HUES64 (cell line): ENCODE results near the gene HSPA13.
"Not testable (repeated sequence)": the region's sequence is repeated elsewhere in the genome, so short reads cannot be mapped to it uniquely, and the experiment has no call there.

Experiments
- H3K27ac ChIP-seq: 2 replicates; pipeline ENCODE4 v1.7.0; 2013; ENCODE audit warnings: low read depth, low read length, inconsistent platforms
- H3K27me3 ChIP-seq: 2 replicates; pipeline ENCODE4 v1.6.1; 2013; ENCODE audit warnings: mild to moderate bottlenecking, low read length; ENCODE audit not compliant: insufficient read depth
- H3K36me3 ChIP-seq: 2 replicates; pipeline ENCODE4 v1.6.1; 2013; ENCODE audit warnings: mild to moderate bottlenecking, low read length; ENCODE audit not compliant: insufficient read depth
- H3K4me1 ChIP-seq: 2 replicates; pipeline ENCODE4 v1.6.1; 2013; ENCODE audit warnings: mild to moderate bottlenecking, low read length, moderate library complexity; ENCODE audit not compliant: insufficient read depth
- H3K4me3 ChIP-seq: 2 replicates; pipeline ENCODE4 v1.5.1; 2013; ENCODE audit warnings: mild to moderate bottlenecking, low read length, moderate library complexity
- H3K9ac ChIP-seq: 2 replicates; pipeline ENCODE4 v1.6.1; 2013; ENCODE audit warnings: mild to moderate bottlenecking, low read depth, low read length
- H3K9me3 ChIP-seq: 2 replicates; pipeline ENCODE4 v1.6.1; 2013; ENCODE audit warnings: low read depth, low read length; ENCODE audit not compliant: insufficient read depth
- WGBS: fragments of 150-250, 120-280 bp; methylation state at CpG from one replicate; pipeline ENCODE4 v1.1.7; 2013; ENCODE audit warnings: missing lambda C conversion rate; 5-methylcytosine and 5-hydroxymethylcytosine counted together

HSPA13 gene

DNA sequence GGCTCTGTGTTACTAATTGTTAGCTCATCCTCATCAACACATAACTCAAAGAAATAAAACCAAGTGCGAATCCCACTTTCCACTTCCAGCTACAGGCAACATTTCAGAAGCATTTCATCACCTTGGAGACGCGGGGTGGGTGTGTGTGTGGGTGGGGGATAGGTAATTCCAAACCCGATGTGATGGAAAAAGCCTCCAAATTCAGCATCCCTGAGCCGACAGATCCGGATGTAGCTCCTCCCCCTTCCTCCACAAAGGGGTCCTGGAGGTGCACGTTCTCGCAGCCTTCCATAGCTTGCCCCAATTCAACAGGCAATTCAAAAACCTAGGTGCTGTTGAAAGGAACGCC lies 486 bp downstream of the HSPA13 start:
- no peaks in the 10 kb centered on the region for H3K27me3 ChIP-seq
- H3K27ac ChIP-seq = peak overlapping the region; percentile 53
- H3K9me3 ChIP-seq = no peaks in the 10 kb centered on the region
- H3K4me3 ChIP-seq = peak overlapping the region; percentile 79
- peaks cover 35% of the 10 kb centered on the region for H3K36me3 ChIP-seq
- peaks cover 22% of the 10 kb centered on the region for H3K4me1 ChIP-seq
- peak overlapping the region; percentile 80 for H3K9ac ChIP-seq
- 0% methylated on average over 7 of the region's 9 CpGs for WGBS

DNA sequence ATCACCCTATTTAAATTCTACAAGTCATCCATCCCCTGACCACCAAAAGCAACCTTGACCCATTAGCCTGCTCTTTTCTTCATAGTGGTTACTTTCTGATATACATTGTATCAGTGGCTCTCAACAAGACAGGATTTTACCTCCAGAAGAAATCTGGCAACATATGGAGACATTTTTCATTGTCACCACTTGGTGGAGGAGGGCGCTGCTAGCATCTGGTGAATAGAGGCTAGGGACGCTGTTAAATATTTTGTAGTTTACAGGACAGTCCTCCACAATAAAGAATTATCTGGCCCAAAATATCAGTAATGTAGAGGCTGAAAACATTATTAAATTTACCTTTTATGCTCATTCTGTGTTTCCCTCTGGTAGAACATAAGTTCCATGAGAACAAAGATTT lies 6.1 kb downstream of the HSPA13 start:
- 94% methylated on average over 2 of the region's 2 CpGs for WGBS
- Histone ChIP-seq H3K4me3 (no peak overlapping the region), H3K9me3 (no peaks in the 10 kb centered on the region), H3K27me3 (no peaks in the 10 kb centered on the region), H3K9ac (no peak overlapping the region), H3K36me3 (peaks cover 91% of the 10 kb centered on the region), H3K4me1 (peaks cover 17% of the 10 kb centered on the region), H3K27ac (no peak overlapping the region)

DNA sequence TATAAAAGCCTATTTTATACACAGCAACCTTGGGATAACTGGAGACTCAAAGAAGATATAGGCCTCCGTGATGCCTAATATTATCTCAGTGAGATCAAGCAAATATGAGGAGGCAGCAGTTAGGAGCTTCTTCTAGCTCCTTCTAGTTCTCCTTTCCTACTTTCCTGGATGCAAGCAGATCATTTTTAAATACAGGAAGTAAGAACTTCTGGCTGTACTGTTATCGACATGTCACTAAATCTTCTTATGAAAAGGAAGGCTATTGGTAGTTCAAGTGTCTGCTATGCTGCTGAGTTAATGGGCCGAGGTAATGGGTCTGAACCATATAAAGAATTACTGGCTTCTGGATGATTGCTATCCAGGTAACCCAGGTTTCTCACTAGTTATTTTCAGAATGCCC lies 15.9 kb downstream of the HSPA13 start:
- Histone ChIP-seq H3K4me3 (no peak overlapping the region), H3K27me3 (no peaks in the 10 kb centered on the region), H3K9ac (no peak overlapping the region), H3K9me3 (no peaks in the 10 kb centered on the region), H3K27ac (no peak overlapping the region), H3K36me3 (peaks cover 5% of the 10 kb centered on the region), H3K4me1 (no peaks in the 10 kb centered on the region)
- WGBS = 66% methylated on average over 3 of the region's 3 CpGs

DNA sequence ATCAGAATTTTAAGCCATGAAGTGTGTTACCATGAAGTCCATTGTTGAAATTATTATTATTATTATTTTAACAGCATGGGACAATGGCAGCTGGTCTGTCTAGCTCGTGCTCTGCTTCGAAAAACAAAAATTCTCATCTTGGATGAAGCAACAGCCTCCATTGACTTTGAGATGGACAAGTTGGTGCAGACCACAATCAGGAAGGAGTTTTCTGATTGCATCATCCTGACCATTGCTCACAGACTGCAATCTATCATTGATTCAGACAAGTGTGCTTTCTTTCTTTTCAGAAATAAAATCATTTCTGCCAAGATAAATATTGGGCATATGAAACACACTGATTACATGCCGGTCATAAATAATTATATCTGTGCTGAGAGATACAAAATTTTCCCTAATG lies 21.0 kb downstream of the HSPA13 start:
- Histone ChIP-seq H3K9ac (no peak overlapping the region), H3K27me3 (no peaks in the 10 kb centered on the region), H3K4me3 (no peak overlapping the region), H3K27ac (no peak overlapping the region), H3K9me3 (no peaks in the 10 kb centered on the region), H3K4me1 (no peaks in the 10 kb centered on the region), H3K36me3 (no peaks in the 10 kb centered on the region)
- 97% methylated on average over 2 of the region's 3 CpGs for WGBS

DNA sequence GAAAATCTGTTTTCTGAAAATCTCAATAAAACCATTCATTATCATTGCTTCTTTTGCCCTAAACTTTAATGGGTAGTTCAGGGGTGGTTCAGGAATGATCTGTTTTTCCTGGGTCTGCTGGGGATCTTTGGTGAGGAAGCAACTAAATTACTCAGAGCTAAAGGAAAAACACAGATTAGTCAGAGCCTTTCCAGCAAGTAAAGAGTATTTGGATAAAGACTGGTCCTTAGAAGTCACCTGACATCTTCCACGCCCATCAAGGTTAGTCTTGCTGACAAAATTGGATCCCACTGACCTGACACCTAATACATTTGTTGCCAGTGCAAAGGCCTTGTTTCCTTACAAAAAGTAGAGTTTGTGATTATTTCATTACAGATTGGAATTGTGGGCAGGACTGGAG lies 24.2 kb downstream of the HSPA13 start:
- Histone ChIP-seq H3K36me3 (no peaks in the 10 kb centered on the region), H3K9me3 (no peaks in the 10 kb centered on the region), H3K4me1 (no peaks in the 10 kb centered on the region), H3K9ac (no peak overlapping the region), H3K27ac (no peak overlapping the region), H3K4me3 (no peak overlapping the region), H3K27me3 (no peaks in the 10 kb centered on the region)
- 95% methylated on average over 1 of the region's 1 CpG for WGBS

DNA sequence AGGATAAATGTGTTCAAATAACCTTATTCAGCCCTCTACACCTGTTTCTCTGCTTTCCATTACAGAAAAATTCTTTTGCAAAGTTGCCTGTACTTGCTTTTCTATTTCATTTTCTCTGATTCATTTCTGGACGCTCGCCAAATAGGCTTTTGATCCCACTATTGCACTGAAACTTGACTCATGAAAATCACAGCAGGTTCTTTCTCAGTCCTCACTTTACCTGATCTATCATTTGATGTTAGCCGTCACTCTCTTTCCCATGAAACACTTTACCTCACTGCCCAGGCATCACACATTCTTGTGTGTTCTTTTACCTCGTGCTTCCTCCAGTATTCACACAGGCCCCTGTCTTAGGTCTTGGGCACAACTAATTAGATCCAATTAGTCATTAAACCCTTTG lies 26.2 kb downstream of the HSPA13 start:
- Histone ChIP-seq H3K4me1 (no peaks in the 10 kb centered on the region), H3K27me3 (no peaks in the 10 kb centered on the region), H3K9me3 (no peaks in the 10 kb centered on the region), H3K4me3 (no peak overlapping the region), H3K36me3 (no peaks in the 10 kb centered on the region), H3K27ac (no peak overlapping the region), H3K9ac (no peak overlapping the region)
- WGBS = 88% methylated on average over 4 of the region's 4 CpGs

DNA sequence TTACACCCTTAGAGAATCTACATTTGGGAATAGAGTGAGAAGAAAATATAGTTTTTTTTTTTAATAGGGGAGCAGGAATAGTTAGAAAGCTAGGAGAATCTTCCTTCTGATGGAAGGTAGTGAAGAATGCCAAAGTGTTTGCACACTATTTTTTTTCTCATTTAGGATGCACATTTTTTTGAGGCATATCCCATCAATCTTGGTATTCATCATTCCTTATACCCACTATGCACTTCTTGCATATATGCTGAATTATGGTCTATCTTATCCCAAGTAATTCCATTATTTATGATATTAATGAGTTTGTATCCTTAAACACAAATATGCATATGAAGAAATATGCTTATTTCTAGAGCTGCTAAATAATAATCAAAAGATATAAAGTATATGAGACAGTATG lies 28.4 kb downstream of the HSPA13 start:
- Histone ChIP-seq H3K9me3 (no peaks in the 10 kb centered on the region), H3K4me3 (no peak overlapping the region), H3K27me3 (no peaks in the 10 kb centered on the region), H3K4me1 (no peaks in the 10 kb centered on the region), H3K9ac (no peak overlapping the region), H3K27ac (no peak overlapping the region), H3K36me3 (no peaks in the 10 kb centered on the region)

DNA sequence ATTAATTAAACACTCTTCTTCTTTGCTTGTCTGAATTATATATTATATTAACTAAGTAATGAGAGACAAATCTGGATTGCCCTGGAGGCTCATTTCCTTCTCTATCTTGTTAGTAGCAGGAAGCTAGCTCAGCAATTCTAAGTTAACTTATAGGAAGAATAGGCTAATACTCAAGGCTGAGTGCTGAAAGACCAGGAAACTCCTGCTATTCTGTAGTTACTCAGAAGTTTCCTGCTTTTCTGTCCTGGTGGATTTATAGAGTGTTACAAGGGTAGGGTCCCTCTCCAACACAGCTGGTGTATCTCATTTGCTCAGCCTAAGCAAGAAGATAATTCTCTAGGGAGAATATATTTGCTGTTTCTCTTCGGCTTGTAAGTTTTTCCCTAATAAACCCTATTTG lies 29.2 kb downstream of the HSPA13 start:
- Histone ChIP-seq H3K27me3 (no peaks in the 10 kb centered on the region), H3K4me1 (no peaks in the 10 kb centered on the region), H3K4me3 (no peak overlapping the region), H3K9me3 (no peaks in the 10 kb centered on the region), H3K36me3 (no peaks in the 10 kb centered on the region), H3K9ac (no peak overlapping the region), H3K27ac (no peak overlapping the region)
- no CpG with 5 or more reads among the region's 1 CpG for WGBS

DNA sequence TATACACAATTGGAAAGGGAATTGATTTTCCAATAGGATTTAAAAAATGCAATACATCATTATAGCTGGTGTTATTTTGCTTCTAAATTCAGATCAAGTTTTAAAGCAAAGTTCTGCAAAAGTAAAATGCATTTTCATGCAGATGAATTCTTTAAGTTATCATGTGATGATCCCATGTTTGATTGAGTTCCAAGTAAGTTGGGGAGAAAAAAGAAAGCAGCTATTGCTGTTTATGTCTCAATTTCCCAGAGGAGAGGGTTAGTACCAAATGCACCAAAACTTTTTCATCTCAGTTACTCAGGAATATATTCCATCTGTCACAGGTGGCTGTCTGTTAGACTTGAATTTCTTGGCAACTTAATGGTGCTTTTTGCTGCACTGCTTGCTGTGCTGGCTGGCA lies 29.7 kb downstream of the HSPA13 start:
- Histone ChIP-seq H3K9me3 (no peaks in the 10 kb centered on the region), H3K27me3 (no peaks in the 10 kb centered on the region), H3K27ac (no peak overlapping the region), H3K4me1 (no peaks in the 10 kb centered on the region), H3K9ac (no peak overlapping the region), H3K4me3 (no peak overlapping the region), H3K36me3 (no peaks in the 10 kb centered on the region)

DNA sequence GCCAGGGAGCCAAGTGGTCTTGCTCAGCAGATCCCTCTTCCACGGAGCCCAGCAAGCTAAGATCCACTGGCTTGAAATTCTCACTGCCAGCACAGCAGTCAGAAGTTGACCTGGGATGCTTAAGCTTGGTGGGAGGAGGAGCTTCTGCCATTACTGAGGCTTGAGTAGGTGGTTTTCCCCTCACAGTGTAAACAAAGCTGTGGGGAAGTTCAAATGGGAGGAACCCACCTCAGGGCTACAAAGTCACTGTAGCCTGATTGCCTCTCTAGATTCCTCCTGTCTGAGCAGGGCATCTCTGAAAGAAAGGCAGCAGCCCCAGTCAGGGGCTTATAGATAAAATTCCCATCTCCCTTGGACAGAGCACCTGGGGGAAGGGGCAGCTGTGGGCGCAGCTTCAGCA lies 55.6 kb downstream of the HSPA13 start:
- H3K36me3 ChIP-seq, H3K9ac ChIP-seq, H3K4me3 ChIP-seq, H3K27ac ChIP-seq, H3K27me3 ChIP-seq, H3K9me3 ChIP-seq, H3K4me1 ChIP-seq: not testable (repeated sequence)
- WGBS = 80% methylated on average over 2 of the region's 2 CpGs

DNA sequence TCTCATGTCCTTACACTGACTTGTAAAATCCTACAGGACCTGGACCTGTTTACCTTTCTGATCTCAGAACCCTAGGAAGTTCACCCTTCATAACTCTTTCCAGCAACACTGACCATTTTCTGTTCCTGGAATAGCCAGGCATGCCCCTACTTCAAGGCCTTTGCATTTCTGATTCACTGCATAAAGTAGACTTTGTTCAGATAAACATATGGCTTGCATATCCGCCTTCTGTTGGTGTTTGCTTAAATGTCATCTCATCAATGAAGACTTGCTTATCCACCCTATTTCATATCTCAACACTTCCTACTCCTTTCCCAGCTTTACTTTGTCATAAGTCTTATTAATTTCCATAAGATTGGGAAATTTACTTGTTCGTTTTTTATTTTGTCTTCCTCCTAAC lies 57.4 kb downstream of the HSPA13 start:
- H3K9ac ChIP-seq = no peak overlapping the region
- no peaks in the 10 kb centered on the region for H3K9me3 ChIP-seq
- H3K4me3 ChIP-seq = no peak overlapping the region
- WGBS = 89% methylated on average over 1 of the region's 2 CpGs
- no peak overlapping the region for H3K27ac ChIP-seq
- H3K27me3 ChIP-seq = no peaks in the 10 kb centered on the region
- H3K4me1 ChIP-seq = no peaks in the 10 kb centered on the region
- H3K36me3 ChIP-seq = no peaks in the 10 kb centered on the region
